Measurements from ENCODE around the gene CARM1.
"Not testable (repeated sequence)": the region's sequence is repeated elsewhere in the genome, so short reads cannot be mapped to it uniquely, and the experiment has no call there.

CARM1 gene

DNA sequence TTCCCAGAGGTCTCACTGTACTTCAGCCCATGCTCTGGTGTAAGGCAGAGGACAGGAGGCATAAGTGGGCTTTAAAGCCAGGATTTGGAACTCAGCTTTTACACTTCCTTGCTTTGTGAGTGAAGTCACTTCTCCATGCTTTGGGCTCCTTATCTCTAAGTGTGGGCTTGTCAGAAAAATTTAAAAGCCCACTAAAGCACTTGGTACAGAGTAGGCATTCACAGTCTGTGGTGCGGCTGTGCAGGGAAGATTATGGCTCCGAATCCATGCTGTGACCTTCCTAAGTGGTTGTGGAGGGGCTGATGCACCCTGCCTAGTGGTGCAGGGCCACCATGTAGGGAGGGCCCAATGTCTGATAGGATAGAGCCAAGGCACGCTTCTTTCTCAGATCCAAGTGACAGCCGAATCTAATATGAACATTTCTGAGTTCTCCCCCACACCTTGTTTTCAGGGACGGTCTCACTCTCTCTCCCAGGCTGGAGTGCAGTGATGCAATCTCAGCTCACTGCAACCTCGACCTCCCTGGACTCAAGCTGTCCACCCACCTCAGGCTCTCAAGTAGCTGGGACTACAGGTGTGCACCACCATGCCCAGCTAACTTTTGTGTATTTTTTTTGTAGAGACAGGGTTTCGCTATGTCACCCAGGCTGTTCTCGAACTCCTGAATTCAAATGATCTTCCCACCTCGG, 64.2 kb downstream of the CARM1 start:
- DNase-seq: no peak

DNA sequence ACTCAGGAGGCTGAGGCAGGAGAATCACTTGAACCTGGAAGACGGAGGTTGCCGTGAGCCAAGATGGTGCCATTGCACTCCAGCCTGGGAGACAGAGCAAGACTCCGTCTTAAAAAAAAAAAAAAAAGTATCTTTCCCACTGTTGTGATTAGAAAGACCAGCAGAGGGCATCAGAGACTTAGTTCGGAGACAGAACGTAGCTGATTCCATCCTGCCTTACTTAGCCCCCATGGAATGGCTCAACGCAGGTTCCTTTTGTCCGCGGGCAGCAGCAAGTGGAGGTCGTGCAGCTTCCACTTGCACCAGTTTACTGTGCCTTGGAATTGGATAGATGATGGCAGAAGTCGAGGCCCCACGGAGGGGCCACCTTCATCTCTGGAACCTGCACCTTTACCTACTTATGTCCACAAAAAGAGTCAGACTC, 65.3 kb downstream of the CARM1 start:
- peak; percentile 70 to 77 for DNase-seq

DNA sequence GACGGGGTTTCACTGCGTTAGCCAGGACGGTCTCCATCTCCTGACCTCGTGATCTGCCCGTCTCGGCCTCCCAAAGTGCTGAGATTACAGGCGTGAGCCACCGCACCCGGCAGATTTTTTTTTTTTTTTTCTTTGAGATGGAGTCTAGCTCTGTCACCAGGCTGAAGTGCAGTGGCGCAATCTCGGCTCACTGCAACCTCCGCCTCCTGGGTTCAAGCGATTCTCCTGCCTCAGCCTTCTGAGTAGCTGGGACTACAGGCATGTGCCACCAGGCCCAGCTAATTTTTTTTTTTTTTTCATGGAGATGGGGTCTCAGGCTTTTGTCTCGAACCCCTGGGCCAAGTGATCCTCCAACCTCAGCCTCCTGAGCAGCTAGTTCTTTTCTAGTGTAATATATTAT, 70.3 kb downstream of the CARM1 start:
- DNase-seq: not testable (repeated sequence)

DNA sequence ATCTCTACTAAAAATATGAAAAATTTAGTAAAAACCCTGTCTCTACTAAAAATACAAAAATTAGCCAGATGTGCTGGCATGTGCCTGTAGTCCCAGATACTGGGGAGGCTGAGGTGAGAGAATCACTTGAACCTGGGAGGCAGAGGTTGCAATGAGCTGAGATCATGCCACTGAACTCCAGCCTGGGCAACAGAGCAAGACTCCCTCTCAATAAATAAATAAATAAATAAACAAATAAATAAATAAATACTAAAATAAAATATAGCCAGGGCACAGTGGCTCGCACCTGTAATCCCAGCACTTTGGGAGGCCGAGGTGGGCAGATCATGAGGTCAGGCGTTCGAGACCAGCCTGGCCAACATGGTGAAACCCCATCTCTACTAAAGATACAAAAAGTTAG, 72.1 kb downstream of the CARM1 start:
- DNase-seq: not testable (repeated sequence)

DNA sequence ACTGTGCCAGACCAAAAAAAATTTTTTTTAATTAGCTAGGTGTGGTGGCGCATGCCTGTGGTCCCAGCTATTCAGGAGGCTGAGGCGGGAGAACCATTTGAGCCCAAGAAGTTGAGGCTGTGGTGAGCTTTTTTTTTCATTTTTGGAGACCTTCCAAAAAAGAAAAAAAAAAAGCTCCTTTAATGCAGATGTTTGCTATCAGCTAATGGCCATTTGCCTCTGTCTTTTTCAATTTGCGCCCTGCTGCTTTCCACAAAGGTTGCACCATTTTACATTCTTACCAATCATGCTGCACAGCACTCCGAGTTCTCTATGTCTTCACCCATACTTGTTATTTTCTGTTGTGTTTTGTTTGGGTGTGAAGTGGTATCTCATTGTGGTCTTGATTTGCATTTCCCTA, 73.9 kb downstream of the CARM1 start:
- no peak for DNase-seq

DNA sequence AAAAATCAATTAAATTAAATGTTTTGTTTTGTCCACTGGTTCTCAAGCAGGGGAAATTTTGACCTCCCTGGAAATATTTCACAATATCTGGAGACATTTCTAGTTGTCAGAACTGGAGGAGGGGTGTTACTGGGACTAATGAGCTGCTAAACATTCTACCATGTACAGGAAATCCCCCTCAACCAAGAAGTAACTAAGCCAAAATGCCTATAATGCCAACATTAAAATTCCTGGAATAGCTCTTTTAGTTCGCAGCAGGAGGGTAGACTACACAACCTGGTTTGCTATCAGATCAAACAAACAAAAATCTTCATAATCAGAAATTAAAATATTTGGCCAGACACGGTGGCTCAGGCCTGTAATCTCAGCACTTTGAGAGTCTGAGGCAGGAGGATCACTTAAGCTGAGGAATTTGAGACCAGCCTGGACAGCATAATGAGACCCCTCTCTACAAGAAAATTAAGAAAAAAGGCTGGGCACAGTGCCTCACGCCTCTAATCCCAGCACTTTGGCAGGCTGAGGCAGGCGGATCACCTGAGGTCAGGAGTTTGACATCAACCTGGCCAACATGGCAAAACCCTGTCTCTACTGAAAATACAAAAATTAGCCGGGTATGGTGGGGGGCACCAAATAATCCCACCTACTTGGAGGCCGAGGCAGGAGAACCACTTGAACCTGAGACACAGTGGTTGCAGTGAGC, 75.8 kb downstream of the CARM1 start:
- DNase-seq: no peak

DNA sequence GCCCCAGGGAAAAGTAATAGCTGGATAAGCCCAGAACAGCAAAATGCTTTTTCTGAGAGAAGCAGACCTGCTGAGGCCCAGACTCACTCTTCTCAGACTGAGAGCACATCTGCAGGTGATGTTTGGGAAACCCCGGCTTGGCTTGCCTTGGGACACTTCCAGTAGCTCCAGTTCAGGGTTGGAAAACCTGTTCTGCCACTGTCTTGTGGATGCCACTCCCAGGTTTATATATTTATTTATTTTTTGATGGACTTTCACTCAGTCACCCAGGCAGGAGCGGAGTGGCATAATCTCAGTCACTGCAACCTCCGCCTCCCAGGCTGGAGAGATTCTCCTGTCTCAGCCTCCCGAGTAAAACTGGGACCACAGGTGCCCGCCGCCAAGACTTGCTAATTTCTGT, 81.5 kb downstream of the CARM1 start:
- no peak for DNase-seq

DNA sequence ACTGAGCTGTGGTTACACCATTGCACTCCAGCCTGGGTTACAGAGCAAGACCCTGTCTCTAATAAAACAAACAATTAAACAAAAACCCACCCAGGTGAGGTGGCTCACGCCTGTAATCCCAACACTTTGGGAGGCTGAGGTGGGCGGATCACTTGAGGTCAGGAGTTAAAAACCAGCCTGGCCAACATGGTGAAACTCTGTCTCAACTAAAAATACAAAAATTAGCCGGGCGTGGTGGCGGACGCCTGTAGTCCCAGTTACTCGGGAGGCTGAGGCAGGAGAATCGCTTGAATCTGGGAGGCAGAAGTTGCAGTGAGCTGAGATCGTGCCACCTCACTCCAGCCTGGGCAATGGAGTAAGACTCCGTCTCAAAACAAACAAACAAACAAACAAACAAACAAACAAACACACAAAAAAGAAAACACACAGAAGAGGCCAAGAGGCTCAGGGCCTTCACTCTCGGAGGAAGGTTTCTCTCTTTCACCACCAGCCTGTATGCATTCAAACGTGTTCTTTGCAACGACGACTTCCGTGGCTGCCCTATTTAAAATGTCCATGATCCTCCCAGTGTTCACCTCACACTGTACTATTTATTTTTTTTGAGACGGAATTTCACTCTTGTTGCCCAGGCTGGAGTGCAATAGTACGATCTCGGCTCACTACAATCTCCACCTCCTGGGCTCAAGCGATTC, 88.1 kb downstream of the CARM1 start:
- not testable (repeated sequence) for DNase-seq

DNA sequence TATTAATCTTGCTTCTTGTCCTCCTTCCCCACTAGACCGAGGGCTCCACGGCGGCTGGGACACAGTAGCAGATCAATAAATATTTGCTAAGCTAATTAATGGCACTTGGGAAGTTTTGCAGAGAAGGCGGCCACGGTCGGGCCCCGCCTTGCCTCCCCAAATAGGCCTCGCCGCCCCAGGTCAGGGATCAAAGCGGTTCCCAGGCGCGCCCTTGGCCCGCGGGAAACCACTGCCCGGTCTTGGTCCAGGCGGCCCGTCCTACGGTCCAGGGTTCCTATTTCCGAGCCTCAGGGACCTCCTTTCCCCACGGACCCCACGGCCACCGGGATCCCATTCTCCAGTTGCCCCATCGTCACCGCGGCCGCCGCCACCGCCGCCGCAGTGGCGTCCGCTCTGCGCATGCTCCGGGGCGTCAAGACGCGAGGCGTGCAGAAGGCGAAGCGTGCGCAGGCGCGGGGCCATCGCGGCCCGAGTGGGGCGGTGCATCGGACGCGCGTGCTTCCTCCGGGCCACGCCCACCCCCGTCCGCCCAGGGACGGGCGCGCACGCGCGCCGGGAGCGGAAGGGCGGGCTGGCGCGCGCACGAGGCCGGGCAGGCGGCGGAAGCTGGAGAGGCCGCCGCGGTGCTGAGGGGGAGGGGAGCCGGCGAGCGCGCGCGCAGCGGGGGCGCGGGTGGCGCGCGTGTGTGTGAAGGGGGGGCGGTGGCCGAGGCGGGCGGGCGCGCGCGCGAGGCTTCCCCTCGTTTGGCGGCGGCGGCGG, 89.1 kb downstream of the CARM1 start, which contains the start of gene SMARCA4:
Gene SMARCA4 (plus strand): TSS at position 717 of the 759 bp plus-strand sequence. CDS start 23,122 bp downstream, outside the sequence.
- DNase-seq: peak; percentile 98 to 99

DNA sequence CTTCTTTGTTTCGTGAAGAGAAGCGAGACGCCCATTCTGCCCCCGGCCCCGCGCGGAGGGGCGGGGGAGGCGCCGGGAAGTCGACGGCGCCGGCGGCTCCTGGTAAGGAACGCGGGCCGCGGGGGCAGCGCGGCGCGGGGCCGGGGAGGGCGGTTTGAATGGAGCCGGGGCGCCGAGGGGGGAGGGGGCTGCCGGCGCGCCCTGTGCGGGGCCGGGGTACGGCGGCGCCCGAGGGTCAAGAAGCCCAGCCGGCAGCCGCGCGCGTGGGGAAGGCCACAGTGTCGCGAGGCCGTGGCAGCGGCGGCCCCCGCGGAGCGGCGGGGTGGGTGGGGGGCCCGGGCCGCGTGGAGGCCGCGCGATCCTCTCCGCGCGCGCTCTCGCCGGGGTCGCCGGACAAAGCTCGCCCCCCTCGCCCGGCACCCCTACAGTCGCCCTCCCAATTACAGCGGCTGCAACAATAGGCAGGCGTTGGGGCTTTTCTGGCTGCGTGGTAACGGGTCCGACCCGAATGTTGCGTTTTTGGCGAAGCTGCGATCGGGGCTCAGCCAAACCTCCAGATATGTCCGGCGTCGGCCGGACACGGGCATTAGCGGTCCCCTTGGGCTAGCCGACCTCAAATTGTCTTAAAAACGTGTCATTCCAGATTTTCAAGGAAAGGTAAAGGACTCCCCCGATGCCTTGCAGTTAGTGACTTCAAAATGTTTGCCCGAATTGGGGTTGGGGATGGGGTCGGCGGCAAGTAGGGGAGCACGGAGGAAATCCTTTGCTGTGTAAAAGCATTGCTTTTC, 89.9 kb downstream of the CARM1 start:
- DNase-seq: peak in 1 of 2 donors; percentile 19

DNA sequence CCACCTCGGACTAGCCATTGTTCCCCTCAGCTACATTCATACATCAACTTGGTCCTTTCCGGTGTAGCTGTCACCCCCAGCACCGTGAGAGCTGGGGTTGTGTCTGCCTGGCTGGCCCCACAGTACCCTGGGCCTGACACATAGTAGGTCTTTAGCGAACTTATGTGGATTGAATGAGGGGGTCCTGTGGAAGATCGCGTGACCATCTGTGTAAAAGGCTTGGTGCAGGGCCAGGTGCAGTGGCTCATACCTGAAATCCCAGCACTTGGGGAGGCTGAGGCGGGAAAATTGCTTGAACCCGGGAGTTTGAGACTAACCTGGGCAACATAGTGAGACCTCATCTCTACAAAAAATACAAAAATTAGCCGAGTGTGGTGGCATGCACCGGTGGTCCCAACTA, 91.5 kb downstream of the CARM1 start:
- DNase-seq: no peak

DNA sequence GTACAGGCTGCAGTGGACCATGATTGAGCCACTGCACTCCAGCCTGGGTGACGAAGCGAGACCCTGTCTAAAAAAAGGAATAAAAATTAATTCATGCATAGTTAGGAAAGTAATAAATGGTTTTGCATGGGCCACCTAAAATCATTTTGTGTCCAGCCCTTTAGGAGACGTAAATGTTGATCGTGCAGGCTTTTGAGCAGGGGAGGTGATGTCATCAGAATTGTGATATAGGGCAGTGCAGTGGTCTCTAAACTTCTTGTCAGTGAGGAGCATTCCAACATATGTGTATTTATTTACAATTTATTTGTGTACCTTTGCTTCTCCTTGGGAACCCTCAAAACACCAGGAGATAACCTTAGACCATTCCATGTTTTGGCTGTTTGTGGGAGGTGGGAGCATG, 92.5 kb downstream of the CARM1 start:
- DNase-seq: no peak

DNA sequence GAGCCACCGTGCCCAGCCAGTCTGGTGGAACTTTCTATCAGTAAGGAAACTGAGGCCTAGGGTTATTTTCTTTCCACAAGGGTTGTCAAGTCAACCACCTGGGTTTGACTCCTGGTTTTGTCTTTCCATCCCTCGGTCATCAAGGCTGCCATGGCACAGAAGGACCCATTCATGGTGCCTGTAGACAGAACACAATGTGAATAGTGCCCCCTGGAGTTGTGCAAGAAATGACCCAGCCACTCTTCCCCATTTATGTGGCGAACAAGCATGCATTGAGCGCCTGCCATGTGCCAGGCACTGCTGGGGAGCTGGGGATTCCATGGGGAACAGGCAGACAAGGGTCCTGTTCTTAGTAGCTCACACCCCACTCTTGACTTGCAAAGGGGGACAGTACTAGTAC, 93.5 kb downstream of the CARM1 start:
- DNase-seq: no peak

DNA sequence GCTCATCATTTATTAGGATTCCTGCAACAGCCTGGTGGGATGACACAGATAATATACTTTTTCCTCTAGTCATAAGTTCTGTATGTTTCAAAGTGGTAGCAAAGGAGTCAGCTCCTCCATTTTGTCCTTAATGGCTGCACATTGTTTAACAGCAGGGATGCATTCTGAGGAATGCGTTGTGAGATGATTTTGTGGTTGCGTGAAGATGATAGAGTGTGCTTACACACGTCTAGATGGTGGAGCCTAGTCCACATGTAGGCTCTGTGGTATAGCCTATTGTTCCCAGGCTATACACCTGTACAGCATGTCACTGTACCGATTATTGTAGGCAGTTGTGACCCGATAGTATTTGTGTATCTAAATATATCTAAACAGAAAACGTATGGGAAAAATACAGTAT, 94.0 kb downstream of the CARM1 start:
- DNase-seq: no peak

DNA sequence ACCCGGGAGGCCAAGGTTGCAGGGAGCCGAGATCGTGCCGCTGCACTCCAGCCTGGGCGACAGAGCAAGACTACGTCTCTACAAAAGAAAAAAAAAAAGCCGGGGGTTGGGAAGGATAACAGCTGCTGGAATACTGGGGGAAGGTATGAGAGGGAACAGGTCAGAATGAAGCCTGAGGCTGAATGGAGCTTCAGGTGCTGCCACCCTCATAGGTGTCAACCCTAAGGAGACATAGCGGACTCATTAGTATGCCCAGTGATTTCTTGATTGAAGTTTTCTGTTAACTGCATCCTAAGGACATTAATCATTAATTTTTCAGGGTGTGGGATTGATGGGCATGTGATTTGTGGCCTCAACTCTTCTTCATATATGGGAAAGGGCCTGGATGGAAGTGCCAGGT, 95.5 kb downstream of the CARM1 start:
- DNase-seq: no peak

DNA sequence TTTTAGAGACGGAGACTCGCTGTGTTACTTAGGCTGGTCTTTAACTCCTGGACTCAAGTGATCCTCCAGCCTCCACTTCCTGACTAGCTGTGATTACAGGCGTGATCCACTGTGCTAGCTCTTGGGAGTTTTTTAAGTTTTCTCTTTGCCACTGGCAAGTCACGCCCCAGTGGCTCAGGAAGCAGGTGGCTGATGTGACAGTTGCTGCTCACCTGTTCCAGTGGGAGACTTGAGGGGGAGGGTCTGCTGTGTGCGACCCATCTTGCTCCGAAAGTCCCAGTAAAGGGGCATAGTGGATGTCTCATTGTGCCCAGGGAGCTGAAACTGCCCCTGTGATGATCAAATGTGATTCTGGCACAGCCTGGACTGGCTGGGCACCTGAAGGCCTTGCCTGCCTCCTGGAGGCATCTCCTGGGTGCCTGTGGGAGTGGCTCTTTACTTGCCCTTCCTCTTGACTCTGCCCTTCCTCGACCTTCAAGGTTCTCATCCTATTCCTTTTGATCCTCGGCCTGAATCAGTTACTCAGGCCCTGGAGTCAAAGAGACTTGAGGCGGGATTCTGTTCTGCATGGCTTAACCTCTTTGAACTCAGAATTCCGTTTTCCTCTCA, 97.3 kb downstream of the CARM1 start:
- DNase-seq: no peak

DNA sequence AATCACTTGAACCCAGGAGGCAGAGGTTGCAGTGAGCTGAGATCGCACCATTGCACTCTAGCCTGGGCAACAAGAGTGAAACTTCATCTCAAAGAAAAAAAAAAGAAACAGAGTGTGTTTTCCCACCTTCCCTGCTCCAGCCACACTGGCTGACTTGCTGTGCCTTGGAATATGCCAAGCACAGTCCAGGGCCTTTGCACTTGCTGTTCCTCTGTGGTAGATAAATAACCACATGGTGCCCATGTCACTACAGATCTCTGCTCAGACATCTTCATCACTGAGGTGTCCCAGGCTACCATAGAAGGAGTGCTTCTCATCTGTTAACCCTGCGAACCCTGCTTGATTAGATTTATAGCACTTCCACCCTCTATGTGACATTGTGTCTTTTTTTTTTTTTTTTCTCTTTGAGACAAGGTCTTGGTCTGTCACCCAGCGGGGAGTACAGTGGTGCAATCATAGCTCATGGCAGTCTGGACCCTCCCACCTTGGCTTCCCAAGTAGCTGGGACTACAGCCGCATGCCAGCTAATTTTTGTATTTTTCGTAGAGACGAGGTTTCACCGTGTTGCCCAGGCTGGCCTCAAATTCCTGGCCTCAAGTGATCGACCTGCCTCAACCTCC, 99.9 kb downstream of the CARM1 start:
- no peak for DNase-seq
